Endothelial cell of umbilical vein (primary cell): ENCODE results near the gene VWCE. TPM values are rescaled to one million over a fixed set of nuclear protein-coding genes. Genes with fewer than 3 reads are reported as not detected.

Source experiments
- BruUV-seq: library from RNA; stranded (reverse); fragments of 400-500 nt; replicated peaks from 2 replicates; lab custom pipeline; 2021; lab: Mats Ljungman, UMichigan
- CTCF ChIA-PET: fragments of 300-600, 350-600 bp; sonication (Branson Sonifier 250); formaldehyde crosslinking; loops from one replicate; lab custom pipeline; 2021; ENCODE audit warnings: antibody characterized with exemption, inconsistent platforms; lab: Charles Lee
- POLR2A ChIA-PET: fragments of 300-600, 350-600 bp; sonication (Branson Sonifier 250); formaldehyde crosslinking; loops from one replicate; lab custom pipeline; 2021; ENCODE audit warnings: antibody characterized with exemption, inconsistent platforms; lab: Charles Lee
- DNase-seq: peaks from one replicate; pipeline ENCODE4 v3.0.0-alpha.2; 2011; ENCODE audit warnings: low read depth, low spot score
- FAIRE-seq: peaks from 2 replicates; lab custom pipeline; 2011; peaks lifted over from hg19 to GRCh38; lab: Jason Lieb, UNC
- H2AFZ ChIP-seq: 2 replicates; pipeline ENCODE4 v1.6.0; 2012; ENCODE audit warnings: low read depth, low read length, control low read depth, inconsistent platforms
- H3K27ac ChIP-seq: 2 replicates; pipeline ENCODE4 v1.5.1; 2011; ENCODE audit warnings: low read depth, mild to moderate bottlenecking, control low read depth, low read length, moderate library complexity; ENCODE audit not compliant: insufficient read depth
- H3K27me3 ChIP-seq, 2 experiments: 2 replicates each; pipeline versions ENCODE4 v1.6.0 to v1.6.1; 2011; ENCODE audit warnings: low read length in 2 of 2, mixed read lengths in 1 of 2; ENCODE audit not compliant: control insufficient read depth in 2 of 2, insufficient read depth in 2 of 2
- H3K36me3 ChIP-seq, 2 experiments: 2 replicates in 1 of 2; 3 replicates in 1 of 2; pipeline ENCODE4 v1.5.1; 2011; ENCODE audit warnings: low read length in 2 of 2, mild to moderate bottlenecking in 1 of 2, moderate library complexity in 1 of 2; ENCODE audit not compliant: control insufficient read depth in 2 of 2, insufficient read depth in 2 of 2; ENCODE audit errors: extremely low read depth in 1 of 2
- H3K4me1 ChIP-seq: 3 replicates; pipeline ENCODE4 v1.5.1; 2011; ENCODE audit warnings: mild to moderate bottlenecking, low read length; ENCODE audit not compliant: control insufficient read depth, insufficient read depth; ENCODE audit errors: extremely low read depth
- H3K4me2 ChIP-seq: 2 replicates; pipeline ENCODE4 v1.6.1; 2011; ENCODE audit warnings: low read length, control low read depth, mixed read lengths; ENCODE audit not compliant: insufficient read depth
- H3K4me3 ChIP-seq, 3 experiments: fragments of 200-600 bp in 1 of 3; sonication (generic), shearing (Covaris generic) in 1 of 3; replicated peaks in 1 of 3; 2 replicates each; pipeline ENCODE4 v1.5.1; 2011 to 2016; ENCODE audit warnings: control low read depth in 3 of 3, low read length in 3 of 3, mild to moderate bottlenecking in 2 of 3, inconsistent platforms in 1 of 3, low read depth in 1 of 3, moderate library complexity in 1 of 3; ENCODE audit not compliant: insufficient read depth in 1 of 3
- H3K79me2 ChIP-seq: 2 replicates; pipeline ENCODE4 v1.6.0; 2012; ENCODE audit warnings: low read length, inconsistent platforms; ENCODE audit not compliant: control insufficient read depth, insufficient read depth
- H3K9ac ChIP-seq: replicated peaks from 2 replicates; pipeline ENCODE3; 2011; ENCODE audit warnings: low read length, control low read depth; ENCODE audit not compliant: insufficient read depth; ENCODE audit errors: extremely low read depth
- H3K9me1 ChIP-seq: replicated peaks from 3 replicates; pipeline ENCODE4 v1.6.0; 2011; ENCODE audit warnings: mild to moderate bottlenecking, low read length; ENCODE audit not compliant: control insufficient read depth, insufficient read depth; ENCODE audit errors: extremely low read depth
- H3K9me3 ChIP-seq: replicated peaks from 2 replicates; pipeline ENCODE4 v1.5.1; 2012; ENCODE audit warnings: low read length, inconsistent platforms; ENCODE audit not compliant: control insufficient read depth, insufficient read depth
- H4K20me1 ChIP-seq: replicated peaks from 2 replicates; pipeline ENCODE3; 2011; ENCODE audit warnings: mild to moderate bottlenecking, low read length; ENCODE audit not compliant: control insufficient read depth, insufficient read depth; ENCODE audit errors: extremely low read depth
- CTCF ChIP-seq, 2 donors: IDR thresholded peaks; 1 replicate in 1 of 2; 2 replicates in 1 of 2; pipeline ENCODE4 v1.5.1; 2011; ENCODE audit warnings: low read length in 2 of 2, mild to moderate bottlenecking in 2 of 2, moderate library complexity in 2 of 2, control low read depth in 1 of 2, inconsistent platforms in 1 of 2, low read depth in 1 of 2; ENCODE audit not compliant: insufficient read depth in 1 of 2; ENCODE audit errors: extremely low read depth in 1 of 2
- EZH2 ChIP-seq: IDR thresholded peaks from 2 replicates; pipeline ENCODE4 v1.6.1; 2012; ENCODE audit warnings: borderline replicate concordance, low read depth, mild to moderate bottlenecking, moderate library complexity, low read length, inconsistent platforms; ENCODE audit not compliant: severe bottlenecking
- FOS ChIP-seq: IDR thresholded peaks from 2 replicates; pipeline ENCODE4 v1.6.1; 2011; ENCODE audit warnings: mild to moderate bottlenecking, low read length, moderate library complexity, borderline replicate concordance; ENCODE audit not compliant: insufficient read depth
- GATA2 ChIP-seq: IDR thresholded peaks from 2 replicates; pipeline ENCODE4 v1.7.0; 2011; ENCODE audit warnings: low read depth, mild to moderate bottlenecking, moderate library complexity, mixed read lengths, low read length; ENCODE audit not compliant: insufficient read length, insufficient read depth
- JUN ChIP-seq: IDR thresholded peaks from 2 replicates; pipeline ENCODE4 v1.6.1; 2011; ENCODE audit warnings: borderline replicate concordance, low read depth; ENCODE audit not compliant: insufficient read length, insufficient read depth
- MAX ChIP-seq: IDR thresholded peaks from 2 replicates; pipeline ENCODE4 v1.6.1; 2011; ENCODE audit not compliant: insufficient read depth, insufficient read length
- MYC ChIP-seq: IDR thresholded peaks from one replicate; pipeline ENCODE4 v1.6.1; 2011; ENCODE audit warnings: mild to moderate bottlenecking, low read depth, low read length
- POLR2A ChIP-seq: IDR thresholded peaks from 2 replicates; pipeline ENCODE4 v1.6.1; 2012; ENCODE audit warnings: low read depth, mild to moderate bottlenecking, control low read depth, low read length
- POLR2AphosphoS5 ChIP-seq: IDR thresholded peaks from 2 replicates; pipeline ENCODE4 v1.6.1; 2012; ENCODE audit warnings: low read depth, mild to moderate bottlenecking, control low read depth, low read length, moderate library complexity; ENCODE audit not compliant: insufficient read depth
- dilution Hi-C: fragments of 300-500 bp; cut with MboI; formaldehyde crosslinking; loops from one replicate; pipeline ENCODE4 v1.15.0; 2019; ENCODE audit warnings: low sequenced_read_pairs; ENCODE audit not compliant: extremely low pct_ligation_motif_present
- intact Hi-C: fragments of 100-400 bp; cut with micrococcal nuclease; formaldehyde crosslinking; loops from one replicate; pipeline ENCODE4 v1.10.0; 2022
- polyA plus RNA-seq, 4 experiments: library from polyadenylated mRNA; depleted of rRNA in 3 of 4; stranded (reverse) in 3 of 4; unstranded in 1 of 4; fragments of >200 nt; gene quantifications; 2 replicates each; pipeline versions ENCODE4 v1.2.1 to v1.2.3, GENCODE V29; 2011 to 2012; ENCODE audit warnings: missing spikeins in 1 of 4
- total RNA-seq: library from RNA; stranded (reverse); gene quantifications from 2 replicates; pipeline ENCODE4 v1.2.3, GENCODE V29; 2021

The VWCE gene
- total and polyA plus RNA-seq, 2 donors (not counting 3 experiments of a cell fraction or from before 2014, with no cell fraction given) = 6.5 to 14.4 TPM

- H3K27me3 ChIP-seq = peaks cover 0 to 1% of the 10 kb centered on the region in 2 experiments
- H2AFZ ChIP-seq = no peak overlapping the region
- H3K4me3 ChIP-seq = no peak overlapping the region
- ChIA-PET CTCF (no interaction called here), POLR2A (interaction anchor here (0.6 kb wide), 1 partner anchor 20 kb away, joined by 4 read pairs; no protein-coding TSS in a partner anchor)
- no peak for TF ChIP-seq POLR2AphosphoS5
- no peak for TF ChIP-seq EZH2
- no peak for TF ChIP-seq MAX
- no peak for TF ChIP-seq MYC
- no peak for TF ChIP-seq GATA2
- no peak for TF ChIP-seq POLR2A
- no peak for TF ChIP-seq FOS
- TF ChIP-seq CTCF (IDR thresholded peaks at IDR 0.05; ENCODE audit: extremely low read depth in 1 of 2, insufficient read depth in 1 of 2, low read depth in 1 of 2, low read length in 2 of 2) = no peak
- no peak for TF ChIP-seq JUN
- no peak overlapping the region for H3K9ac ChIP-seq
- H3K9me3 ChIP-seq = no peaks in the 10 kb centered on the region
- no peak for FAIRE-seq
- dilution Hi-C loops = no loop called here
- no peak for DNase-seq
- no peaks in the 10 kb centered on the region for H3K36me3 ChIP-seq
- no peaks in the 10 kb centered on the region for H3K9me1 ChIP-seq
- no peaks in the 10 kb centered on the region for H4K20me1 ChIP-seq
- no peaks in the 10 kb centered on the region for H3K4me1 ChIP-seq
- H3K27ac ChIP-seq = no peak overlapping the region
- no peaks in the 10 kb centered on the region for H3K79me2 ChIP-seq
- no peak overlapping the region for H3K4me2 ChIP-seq
- BruUV-seq = no TSS peak
- intact Hi-C loops = no loop called here
These were observed 21.7 kb downstream of the VWCE start for GRCh38 chr11:61273178-61274078.
